Heart left ventricle (tissue), 16 donors: ENCODE results near the gene CARD10. TPM values are rescaled to one million over a fixed set of nuclear protein-coding genes. Genes with fewer than 3 reads are reported as not detected.

ENCODE experiments used
- ATAC-seq, 4 donors: fragments of 200-7000 bp; cut with Tn5 transposase; one replicate each; pipeline ENCODE4 v1.9.1; 2020 to 2022; ENCODE audit warnings: moderate library complexity in 4 of 4, mild to moderate bottlenecking in 3 of 4, moderate number of reproducible peaks in 1 of 4
- DNase-seq, 5 donors: peaks; one replicate each; pipeline ENCODE4 v3.0.0-alpha.2; 2020
- H3K27ac ChIP-seq, 12 donors: fragments of 200-600 bp; sonication (generic) in 4 of 12; one replicate each; pipeline versions ENCODE4 v1.5.0 to v1.8.0; 2016 to 2022; ENCODE audit warnings: mild to moderate bottlenecking in 2 of 12
- H3K27me3 ChIP-seq, 9 donors: fragments of 200-600 bp; sonication (generic) in 2 of 9; one replicate each; pipeline versions ENCODE4 v1.5.1 to v1.8.0; 2016 to 2022; ENCODE audit warnings: mild to moderate bottlenecking in 3 of 9
- H3K36me3 ChIP-seq, 9 donors: fragments of 200-600 bp; sonication (generic) in 2 of 9; one replicate each; pipeline versions ENCODE4 v1.5.0 to v1.8.0; 2018 to 2022; ENCODE audit warnings: mild to moderate bottlenecking in 2 of 9
- H3K4me1 ChIP-seq, 12 donors: fragments of 200-600 bp; sonication (generic) in 4 of 12; one replicate each; pipeline versions ENCODE4 v1.5.0 to v1.8.0; 2016 to 2022; ENCODE audit warnings: mild to moderate bottlenecking in 3 of 12
- H3K4me3 ChIP-seq, 12 donors: fragments of 200-600 bp; sonication (generic) in 4 of 12; one replicate each; pipeline versions ENCODE4 v1.5.0 to v1.8.0; 2017 to 2022; ENCODE audit warnings: mild to moderate bottlenecking in 9 of 12, moderate library complexity in 4 of 12
- H3K9me3 ChIP-seq, 12 donors: fragments of 200-600 bp; sonication (generic) in 4 of 12; one replicate each; pipeline versions ENCODE4 v1.5.0 to v1.8.0; 2016 to 2022; ENCODE audit warnings: mild to moderate bottlenecking in 1 of 12
- POLR2A ChIP-seq, 2 donors: fragments of 450-650 bp; IDR thresholded peaks; one replicate each; pipeline ENCODE4 v1.6.1; 2017; ENCODE audit warnings: antibody characterized with exemption in 2 of 2, mild to moderate bottlenecking in 2 of 2, moderate library complexity in 2 of 2
- WGBS, 4 donors: extraction: QIAGEN DNeasy Blood & Tissue Kit in 2 of 4; methylation state at CpG; one replicate each; pipeline versions ENCODE4 v1.1.5 to v1.1.7; 2013 to 2018; 5-methylcytosine and 5-hydroxymethylcytosine counted together
- intact Hi-C, 10 donors: fragments of 100-400 bp; cut with DNase I; formaldehyde crosslinking; loops; one replicate each; pipeline versions ENCODE4 v1.11.1 to v1.14.2; 2022
- polyA plus RNA-seq, 2 donors: library from polyadenylated mRNA; stranded (reverse); fragments of 200-250 nt; gene quantifications; one replicate each; pipeline ENCODE4 v1.2.3, GENCODE V29; 2013
- total RNA-seq, 9 donors: library from RNA; depleted of rRNA in 2 of 9; stranded (reverse); fragments of >200 nt in 2 of 9; fragmentation: NEBNext Ultra II Directional in 3 of 9; extraction: Animal tissue kit (Norgen Biotek cat#: 25700) in 3 of 9; gene quantifications; one replicate each; pipeline versions ENCODE4 v1.1.0 to v1.2.4, GENCODE V29; 2016 to 2023
- TF ChIP-seq, protein P1 (sequence below), 12 donors: fragments of 200-600 bp; sonication (generic) in 4 of 12; IDR thresholded peaks; one replicate each; pipeline versions ENCODE4 v1.5.0 to v1.8.0; 2018 to 2022; ENCODE audit warnings: antibody characterized with exemption in 12 of 12, mild to moderate bottlenecking in 5 of 12
- donor health status: ischemic (EF 13 %, LVEDD 7.1; RV severe dilation, severe dysfunction).
- donor health status: healthy with polysubstance abuse.
- donor health status: DM: no; HTN: yes; CAD: no.
- donor health status: DM: no; HTN: no; CAD: no.
- donor health status: ischemic (EF 25% LVEDD 6.9; RV normal size, moderate dysfunction).
- donor health status: ischemic (EF 25% LVEDD 5.7; RV mildly dilated, moderate dysfunction).
- donor health status: healthy.
- donor health status: DM: yes; HTN: yes; CAD: no.
- donor health status: ischemic (EF 35%, LVEDD 5.7; RV mildly dilated, moderate dysfunction).
- donor health status: nonischemic (EF 11% LVEDD 7.7; RV severe dilation, severe dysfunction).
- donor health status: DM: yes; HTN: yes; CAD: no.
- donor health status: PGD.
- donor health status: ischemic (EF 29% LVEDD 5.4; RV normal size, mild dysfunction).
- donor health status: nonischemic (EF 23%, LVEDD 6.1; RV moderate dilation, normal function).

Gene CARD10
- total and polyA plus RNA-seq, 11 donors, result 5.2 to 13.9 (median 8.1) TPM

GRCh38 chr22:37476389-37477329, 42.6 kb downstream of the CARD10 start:
- DNase-seq (no peak), ATAC-seq (no peak)
- 64 to 85% (median 77%) methylated on average over 13 to 14 of the region's 14 CpGs for WGBS, 4 donors
- H3K27ac ChIP-seq, result no peak overlapping the region
- H3K4me1 ChIP-seq, result no peaks in the 10 kb centered on the region
- intact Hi-C loops, result no loop called here
- peaks cover 0 to 28% (median 2%) of the 10 kb centered on the region in 9 donors for H3K27me3 ChIP-seq
- peaks cover 0 to 74% (median 6%) of the 10 kb centered on the region in 9 donors for H3K36me3 ChIP-seq
- no peaks in the 10 kb centered on the region for H3K9me3 ChIP-seq
- no peak for TF ChIP-seq POLR2A (IDR thresholded peaks at IDR 0.05)
- TF ChIP-seq, protein P1, sequence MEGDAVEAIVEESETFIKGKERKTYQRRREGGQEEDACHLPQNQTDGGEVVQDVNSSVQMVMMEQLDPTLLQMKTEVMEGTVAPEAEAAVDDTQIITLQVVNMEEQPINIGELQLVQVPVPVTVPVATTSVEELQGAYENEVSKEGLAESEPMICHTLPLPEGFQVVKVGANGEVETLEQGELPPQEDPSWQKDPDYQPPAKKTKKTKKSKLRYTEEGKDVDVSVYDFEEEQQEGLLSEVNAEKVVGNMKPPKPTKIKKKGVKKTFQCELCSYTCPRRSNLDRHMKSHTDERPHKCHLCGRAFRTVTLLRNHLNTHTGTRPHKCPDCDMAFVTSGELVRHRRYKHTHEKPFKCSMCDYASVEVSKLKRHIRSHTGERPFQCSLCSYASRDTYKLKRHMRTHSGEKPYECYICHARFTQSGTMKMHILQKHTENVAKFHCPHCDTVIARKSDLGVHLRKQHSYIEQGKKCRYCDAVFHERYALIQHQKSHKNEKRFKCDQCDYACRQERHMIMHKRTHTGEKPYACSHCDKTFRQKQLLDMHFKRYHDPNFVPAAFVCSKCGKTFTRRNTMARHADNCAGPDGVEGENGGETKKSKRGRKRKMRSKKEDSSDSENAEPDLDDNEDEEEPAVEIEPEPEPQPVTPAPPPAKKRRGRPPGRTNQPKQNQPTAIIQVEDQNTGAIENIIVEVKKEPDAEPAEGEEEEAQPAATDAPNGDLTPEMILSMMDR (IDR thresholded peaks at IDR 0.05), result no peak
- no peak overlapping the region for H3K4me3 ChIP-seq

GRCh38 chr22:37474447-37475090, 44.6 kb downstream of the CARD10 start:
- Histone ChIP-seq H3K36me3 (peaks cover 0 to 83% (median 6%) of the 10 kb centered on the region in 9 donors), H3K27ac (no peak overlapping the region), H3K9me3 (no peaks in the 10 kb centered on the region), H3K4me3 (no peak overlapping the region), H3K4me1 (no peaks in the 10 kb centered on the region), H3K27me3 (peaks cover 0 to 28% (median 2%) of the 10 kb centered on the region in 9 donors)
- WGBS, 4 donors, result 76 to 80% (median 78%) methylated on average over 8 to 11 of the region's 11 CpGs
- intact Hi-C loops, result no loop called here
- DNase-seq, result no peak
- TF ChIP-seq POLR2A (IDR thresholded peaks at IDR 0.05), result no peak
- TF ChIP-seq, protein P1 (IDR thresholded peaks at IDR 0.05), result no peak
- ATAC-seq, result no peak

DNA sequence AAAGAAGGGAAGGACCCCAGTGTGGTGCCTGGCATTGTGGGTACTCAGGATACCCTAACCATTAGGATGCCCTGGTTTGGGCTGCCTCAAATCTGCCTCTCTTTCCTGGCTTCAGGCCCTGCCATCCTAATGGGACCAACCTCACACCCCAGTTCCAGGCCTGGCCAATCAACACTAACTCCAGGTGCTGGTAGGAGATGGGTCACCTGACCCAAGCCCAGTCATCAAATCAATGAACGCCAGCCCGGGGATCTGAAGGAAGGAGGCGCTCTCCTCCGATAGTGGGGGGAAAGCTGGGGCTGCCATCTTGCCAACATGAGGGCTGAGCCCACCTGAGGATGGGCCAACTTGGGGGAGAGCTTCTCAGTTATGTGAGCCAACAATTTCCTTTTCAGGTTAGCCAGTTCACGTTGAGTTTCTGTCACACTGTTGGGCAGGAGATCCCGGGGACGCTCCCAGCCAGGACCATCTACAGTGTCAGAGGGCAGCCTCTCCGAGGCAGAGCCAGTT, 45.7 kb downstream of the CARD10 start:
- 76 to 79% (median 77%) methylated on average over 5 to 8 of the region's 8 CpGs for WGBS, 4 donors

More for the DNA sequence above, 45.7 kb downstream of the CARD10 start:
- H3K4me1 ChIP-seq, result no peaks in the 10 kb centered on the region
- no peak overlapping the region for H3K4me3 ChIP-seq
- ATAC-seq, result no peak
- peaks cover 0 to 74% (median 6%) of the 10 kb centered on the region in 9 donors for H3K36me3 ChIP-seq
- no peaks in the 10 kb centered on the region for H3K9me3 ChIP-seq
- intact Hi-C loops, result no loop called here
- no peak for DNase-seq
- H3K27ac ChIP-seq, result no peak overlapping the region
- peaks cover 0 to 20% (median 2%) of the 10 kb centered on the region in 9 donors for H3K27me3 ChIP-seq
- TF ChIP-seq, protein P1 (IDR thresholded peaks at IDR 0.05), result no peak
- no peak for TF ChIP-seq POLR2A (IDR thresholded peaks at IDR 0.05)
